Measurements from ENCODE around the gene PRKAG1.

PRKAG1 gene

DNA sequence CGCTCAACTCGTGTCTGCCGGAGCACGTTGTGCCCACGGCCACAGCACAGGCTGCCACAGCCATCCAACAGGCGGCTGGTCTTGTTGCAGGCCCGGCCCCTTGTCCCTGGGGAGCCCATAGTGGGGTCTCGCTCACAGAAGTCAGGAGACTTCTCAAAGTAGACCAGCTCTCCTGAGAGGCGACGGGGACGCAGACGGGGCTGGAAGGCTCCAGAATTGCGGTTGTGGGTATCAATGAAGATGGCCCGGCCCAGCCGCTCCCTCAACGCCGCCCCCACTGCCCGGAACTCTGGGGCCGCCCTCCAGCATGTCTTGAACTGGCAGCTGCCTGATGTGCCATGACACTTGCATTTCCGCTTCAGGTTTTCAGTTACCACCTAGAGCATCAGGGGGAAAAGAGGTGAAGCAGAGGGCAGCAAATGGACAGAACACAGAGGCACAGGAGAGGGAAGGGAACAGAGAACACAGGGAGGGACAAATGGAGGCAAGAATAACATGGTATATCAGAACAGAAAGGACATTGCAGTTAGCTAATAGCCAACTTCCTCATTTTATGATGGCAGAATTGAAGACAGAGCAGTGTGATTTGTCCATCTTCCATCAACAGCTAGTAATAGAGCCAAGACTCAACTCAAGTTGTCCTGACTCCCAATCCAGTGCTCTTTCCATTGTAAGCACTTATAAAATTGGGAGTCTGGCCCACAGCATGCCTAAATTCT lies 52.2 kb downstream of the PRKAG1 start:
- DNase-seq (ENCODE audit: low spot score): no peak

GRCh38 chr12:48965298-48965838 lies 53.2 kb downstream of the PRKAG1 start:
- no peak for DNase-seq (ENCODE audit: low spot score)

- no peak for DNase-seq (ENCODE audit: low spot score)
Observed at GRCh38 chr12:48961801-48962200, 56.8 kb downstream of the PRKAG1 start.

- no peak for DNase-seq (ENCODE audit: low spot score)
Observed at GRCh38 chr12:48961331-48961730, 57.2 kb downstream of the PRKAG1 start.

DNA sequence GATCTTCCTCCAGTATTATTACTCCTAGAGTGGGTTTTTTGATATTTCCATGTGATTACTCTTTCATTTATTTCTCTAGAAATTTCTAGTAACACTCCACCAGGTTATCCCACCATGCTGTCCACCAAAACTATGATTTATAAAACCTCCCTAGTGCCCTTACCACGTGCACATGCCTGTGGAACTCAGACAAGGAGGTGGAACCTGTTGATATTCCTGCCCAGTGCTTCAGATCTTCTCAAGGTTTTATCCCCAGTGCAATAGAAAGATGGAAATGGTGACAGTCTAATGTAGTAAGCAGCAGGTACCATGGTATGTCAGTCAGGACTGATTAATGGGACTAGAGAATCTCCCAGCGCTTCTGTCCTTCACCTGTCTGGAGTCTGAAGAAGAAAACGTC lies 57.7 kb downstream of the PRKAG1 start:
- no peak for DNase-seq (ENCODE audit: low spot score)

GRCh38 chr12:48958049-48958388 lies 60.6 kb downstream of the PRKAG1 start:
- no peak for DNase-seq (ENCODE audit: low spot score)

DNA sequence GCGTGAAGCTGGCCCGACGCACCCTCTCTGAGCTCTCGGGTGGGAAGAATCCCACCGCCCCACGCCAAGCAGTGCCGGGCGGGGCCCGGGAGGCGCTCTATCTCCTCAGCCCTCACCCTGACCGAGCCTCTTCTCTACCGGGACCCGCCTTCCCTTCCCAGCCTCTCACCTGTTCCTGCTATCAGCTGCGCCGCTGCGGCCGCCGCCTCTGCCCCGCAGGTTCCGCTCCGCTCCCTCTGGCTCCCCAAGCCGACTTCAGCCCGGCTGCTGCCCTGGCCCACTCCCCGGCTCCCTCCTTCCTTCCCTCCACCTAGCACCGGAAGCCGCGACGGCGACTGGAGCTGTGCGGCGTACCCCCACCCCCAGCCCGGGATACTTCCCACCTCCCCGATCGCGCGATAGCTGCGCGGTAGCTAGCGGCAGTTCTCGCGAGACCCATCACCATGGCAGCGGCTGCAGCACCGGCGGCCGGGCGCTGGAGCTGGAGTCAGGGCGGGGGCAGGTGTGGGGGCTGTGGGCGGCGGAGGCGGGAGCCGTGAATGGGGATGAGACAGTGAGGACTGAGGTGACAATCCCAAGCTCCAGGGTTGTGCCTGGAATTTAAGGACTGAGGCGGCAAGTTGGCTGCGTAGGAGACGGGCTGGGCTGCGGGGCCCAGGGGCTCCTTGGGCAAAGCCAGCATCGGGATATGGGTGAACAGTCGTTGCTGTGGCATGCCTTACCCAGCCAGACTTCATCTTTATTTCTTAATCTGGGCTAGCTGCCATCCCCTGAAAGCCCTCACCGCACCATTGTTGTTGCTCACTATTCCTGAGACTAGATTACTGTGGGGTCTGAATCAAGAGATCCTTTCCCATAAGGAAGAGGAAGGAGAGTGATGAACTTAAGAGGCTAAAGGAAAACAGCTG lies 61.2 kb downstream of the PRKAG1 start, which contains the start of gene ARF3:
Gene ARF3, minus strand, starts transcription at position 347 of the 908 bp plus-strand sequence. CDS start 16,392 bp downstream, outside the sequence.
- peak; percentile 99 for DNase-seq (ENCODE audit: low spot score)

GRCh38 chr12:48956279-48957140 lies 62.1 kb downstream of the PRKAG1 start:
- DNase-seq (ENCODE audit: low spot score): peak; percentile 93

DNA sequence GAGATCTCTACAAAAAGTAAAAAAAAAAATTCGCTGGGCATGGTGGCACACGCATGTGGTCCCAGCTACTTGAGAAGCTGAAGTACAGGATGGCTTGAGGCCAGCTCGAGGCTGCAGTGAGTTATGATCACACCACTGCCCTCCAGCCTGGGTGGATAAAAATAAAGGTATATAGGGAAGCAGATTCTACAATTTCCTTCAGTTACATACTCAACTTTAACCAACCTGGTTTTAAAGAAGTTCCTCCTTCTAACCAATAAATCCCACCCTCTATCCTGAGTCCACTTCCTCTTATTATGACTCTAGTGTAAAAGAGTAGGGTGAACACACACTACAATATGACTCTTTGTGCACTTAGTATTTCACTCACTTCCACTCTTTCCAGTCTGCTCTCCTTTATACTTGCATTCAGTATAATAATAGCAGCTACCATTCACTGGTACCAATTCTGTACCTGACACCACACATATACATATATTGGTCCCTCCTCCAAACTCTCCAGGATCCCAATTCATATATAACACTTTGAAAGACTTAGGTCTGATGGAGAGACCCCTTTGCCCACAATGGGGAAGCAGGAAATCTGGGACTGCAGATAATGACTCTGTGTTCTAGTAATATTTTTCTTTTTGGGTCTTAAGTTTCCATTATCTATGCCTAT lies 63.6 kb downstream of the PRKAG1 start:
- DNase-seq (ENCODE audit: low spot score): no peak

DNA sequence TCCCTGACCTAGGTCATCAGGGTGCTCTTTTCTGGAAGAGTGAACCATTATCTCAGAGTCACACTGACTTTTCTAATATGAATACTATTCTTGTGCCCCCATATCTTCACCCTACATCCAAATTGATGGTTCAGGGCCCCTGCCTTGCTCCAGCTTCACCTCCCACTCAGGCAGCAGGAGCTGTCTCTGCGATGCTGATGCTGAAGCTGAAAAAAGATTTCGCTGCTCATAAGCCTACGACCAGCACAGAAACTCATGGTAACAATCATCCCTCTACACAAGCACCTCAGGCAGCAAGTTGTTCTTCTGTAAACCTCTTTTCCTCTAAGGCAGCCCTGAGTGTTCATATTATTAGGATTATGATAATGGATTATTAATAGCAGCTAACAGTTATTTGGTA lies 64.5 kb downstream of the PRKAG1 start:
- no peak for DNase-seq (ENCODE audit: low spot score)

- DNase-seq (ENCODE audit: low spot score): no peak
Observed at GRCh38 chr12:48952691-48953090, 65.9 kb downstream of the PRKAG1 start.

Data from ecto neural progenitor cell (in vitro differentiated cells).